SH-SY5Y (cell line): ENCODE measurements around the gene BMI1.

ENCODE experiments used
- GATA2 ChIP-seq: IDR thresholded peaks from 2 replicates; pipeline ENCODE4 v1.6.1; 2011; ENCODE audit warnings: mild to moderate bottlenecking, low read depth, low read length
- GATA3 ChIP-seq: IDR thresholded peaks from 2 replicates; pipeline ENCODE4 v1.6.1; 2011; ENCODE audit warnings: low read depth, mild to moderate bottlenecking, low read length, moderate library complexity

DNA sequence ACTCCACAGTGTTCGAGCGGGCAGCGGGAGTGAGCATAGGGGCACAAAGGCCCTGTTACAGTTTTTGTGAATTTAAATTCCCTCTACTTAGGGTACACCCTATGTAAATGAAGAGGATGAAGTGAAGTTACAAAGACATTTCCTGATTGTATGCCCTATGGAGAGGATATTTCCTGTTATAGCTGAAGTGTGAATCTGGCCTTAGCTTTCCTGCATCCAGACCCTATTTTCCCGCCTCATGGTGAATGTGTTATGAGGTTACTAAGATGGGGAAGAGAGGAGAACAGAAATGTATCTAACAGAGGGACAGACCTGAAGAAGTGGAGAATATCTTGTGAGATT, 42.5 kb upstream of the BMI1 start:
- no peak for TF ChIP-seq GATA2
- TF ChIP-seq GATA3 = no peak
